ENCODE results near the gene CACNB4.

DNA sequence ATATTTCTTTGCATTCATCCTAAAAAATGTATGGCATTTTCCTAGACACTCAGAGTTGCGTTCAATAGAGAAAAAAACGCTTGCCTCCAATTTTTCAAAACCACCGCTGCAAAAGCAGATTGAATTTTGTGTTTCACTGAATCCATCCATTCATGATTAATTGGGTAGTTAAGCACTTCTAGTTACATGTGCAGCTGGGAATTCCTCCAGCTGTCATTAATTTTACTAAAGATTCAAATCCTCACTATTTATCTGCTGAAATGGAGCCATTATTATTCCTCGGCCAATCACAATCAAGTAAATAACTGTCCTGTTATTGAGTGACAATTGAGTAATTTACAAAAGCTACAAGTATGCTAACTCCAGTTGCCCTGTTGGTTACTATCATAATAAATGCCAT lies 194.8 kb downstream of the CACNB4 start:
- TF ChIP-seq, protein P1, sequence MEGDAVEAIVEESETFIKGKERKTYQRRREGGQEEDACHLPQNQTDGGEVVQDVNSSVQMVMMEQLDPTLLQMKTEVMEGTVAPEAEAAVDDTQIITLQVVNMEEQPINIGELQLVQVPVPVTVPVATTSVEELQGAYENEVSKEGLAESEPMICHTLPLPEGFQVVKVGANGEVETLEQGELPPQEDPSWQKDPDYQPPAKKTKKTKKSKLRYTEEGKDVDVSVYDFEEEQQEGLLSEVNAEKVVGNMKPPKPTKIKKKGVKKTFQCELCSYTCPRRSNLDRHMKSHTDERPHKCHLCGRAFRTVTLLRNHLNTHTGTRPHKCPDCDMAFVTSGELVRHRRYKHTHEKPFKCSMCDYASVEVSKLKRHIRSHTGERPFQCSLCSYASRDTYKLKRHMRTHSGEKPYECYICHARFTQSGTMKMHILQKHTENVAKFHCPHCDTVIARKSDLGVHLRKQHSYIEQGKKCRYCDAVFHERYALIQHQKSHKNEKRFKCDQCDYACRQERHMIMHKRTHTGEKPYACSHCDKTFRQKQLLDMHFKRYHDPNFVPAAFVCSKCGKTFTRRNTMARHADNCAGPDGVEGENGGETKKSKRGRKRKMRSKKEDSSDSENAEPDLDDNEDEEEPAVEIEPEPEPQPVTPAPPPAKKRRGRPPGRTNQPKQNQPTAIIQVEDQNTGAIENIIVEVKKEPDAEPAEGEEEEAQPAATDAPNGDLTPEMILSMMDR (IDR thresholded peaks at IDR 0.05 in 8 of 11, conservative IDR thresholded peaks at IDR 0.05 in 3 of 11): no peak
- TF ChIP-seq POLR2A (IDR thresholded peaks at IDR 0.05): no peak
